H1 (cell line): ENCODE data around the gene UGT1A9. TPM values are rescaled to one million over a fixed set of nuclear protein-coding genes. Genes with fewer than 3 reads are reported as not detected.

Experiments used
- BACH1 ChIP-seq: IDR thresholded peaks from 2 replicates; pipeline ENCODE4 v1.6.1; 2012; ENCODE audit warnings: low read length, improper control_type of control experiment
- CBX8 ChIP-seq: fragments of 300-800, 300-1000 bp; sonication (generic); IDR thresholded peaks from 2 replicates; pipeline ENCODE4 v1.7.1; 2016; ENCODE audit warnings: low read depth, low read length, borderline replicate concordance
- EZH2 ChIP-seq: fragments of 200-600 bp; sonication (generic); IDR thresholded peaks from 2 replicates; pipeline ENCODE4 v1.7.1; 2012; ENCODE audit warnings: low read depth, mild to moderate bottlenecking, moderate library complexity, low read length, inconsistent platforms; ENCODE audit not compliant: severe bottlenecking
- PHF8 ChIP-seq: fragments of 200-600 bp; sonication (generic); conservative IDR thresholded peaks from 2 replicates; pipeline ENCODE4 v1.7.1; 2012; ENCODE audit warnings: low read depth, mild to moderate bottlenecking, inconsistent platforms, low read length, moderate library complexity
- SAP30 ChIP-seq: fragments of 300-600 bp; sonication (generic); IDR thresholded peaks from 2 replicates; pipeline ENCODE4 v1.7.1; 2012; ENCODE audit warnings: low read length, moderate library complexity, mild to moderate bottlenecking, inconsistent platforms; ENCODE audit not compliant: insufficient read depth, insufficient replicate concordance
- TBP ChIP-seq: IDR thresholded peaks from 2 replicates; pipeline ENCODE4 v1.6.1; 2011; ENCODE audit warnings: low read depth, low read length, improper control_type of control experiment
- polyA plus RNA-seq, 7 experiments: library from polyadenylated mRNA; depleted of rRNA in 3 of 7; stranded (reverse) in 5 of 7; unstranded in 2 of 7; fragments of >200 nt in 5 of 7; fragments of 200-250 nt in 2 of 7; gene quantifications; 1 replicate in 5 of 7; 2 replicates in 1 of 7; 4 replicates in 1 of 7; pipeline versions ENCODE4 v1.2.1 to v1.2.3, GENCODE V29; 2011 to 2013; ENCODE audit warnings: missing spikeins in 2 of 7, mixed read lengths in 2 of 7
- total RNA-seq: library from RNA; stranded (reverse); fragmentation: NEBNext Ultra II Directional; extraction: Animal tissue kit (Norgen Biotek cat#: 25700); gene quantifications from 2 replicates; pipeline ENCODE4 v1.2.1, GENCODE V29; 2021
- TF ChIP-seq, protein P1 (sequence below): IDR thresholded peaks from 2 replicates; pipeline ENCODE4 v1.6.1; 2011; ENCODE audit warnings: low read depth, mild to moderate bottlenecking, low read length; ENCODE audit not compliant: insufficient read depth

UGT1A9 gene
- total and polyA plus RNA-seq, 2 of the 8 experiments (the other 6 are each of a cell fraction or from before 2014, with no cell fraction given), result not detected

DNA sequence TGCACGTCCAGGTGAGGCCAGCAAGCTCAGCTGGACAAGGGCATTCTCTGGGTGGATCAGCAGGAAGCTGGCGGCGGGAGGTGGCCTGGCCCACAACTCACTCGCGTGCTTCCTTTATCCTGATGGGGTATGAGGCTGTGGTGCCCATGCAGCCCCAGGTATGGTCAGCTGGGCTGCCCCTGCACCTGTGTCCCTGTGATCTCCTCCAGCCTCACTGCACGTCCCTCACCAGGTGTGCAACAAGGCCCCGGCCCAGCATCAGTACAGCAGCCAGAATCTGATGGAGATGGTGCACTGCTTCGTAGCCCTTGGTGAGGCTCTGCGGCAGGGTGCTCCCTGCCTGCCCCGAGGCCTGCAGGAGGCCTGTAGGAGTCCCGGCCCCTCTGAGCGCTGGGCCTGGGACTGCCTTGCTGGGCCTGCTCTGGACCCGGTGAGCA, 124.1 kb downstream of the UGT1A9 start (continued):
- TF ChIP-seq SAP30 (no peak), TBP (no peak), PHF8 (no peak), CBX8 (no peak), BACH1 (no peak), EZH2 (no peak)
- TF ChIP-seq, protein P1, sequence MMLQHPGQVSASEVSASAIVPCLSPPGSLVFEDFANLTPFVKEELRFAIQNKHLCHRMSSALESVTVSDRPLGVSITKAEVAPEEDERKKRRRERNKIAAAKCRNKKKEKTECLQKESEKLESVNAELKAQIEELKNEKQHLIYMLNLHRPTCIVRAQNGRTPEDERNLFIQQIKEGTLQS, result no peak
